ENCODE results near the gene SYNJ1.
"Not testable (repeated sequence)": the region's sequence is repeated elsewhere in the genome, so short reads cannot be mapped to it uniquely, and the experiment has no call there.

The SYNJ1 gene

GRCh38 chr21:32749662-32750061, 21.8 kb upstream of the SYNJ1 start:
- TF ChIP-seq CTCF (IDR thresholded peaks at IDR 0.05; ENCODE audit: insufficient read depth, missing control alignments) = no peak
- DNase-seq (ENCODE audit: insufficient read length, low spot score) (no peak), FAIRE-seq (no peak)

GRCh38 chr21:32748529-32748928, 20.7 kb upstream of the SYNJ1 start:
- TF ChIP-seq CTCF (IDR thresholded peaks at IDR 0.05; ENCODE audit: insufficient read depth, missing control alignments) = no peak
- no peak for FAIRE-seq

GRCh38 chr21:32747396-32747795, 19.6 kb upstream of the SYNJ1 start:
- FAIRE-seq = no peak
- no peak for DNase-seq (ENCODE audit: insufficient read length, low spot score)
- TF ChIP-seq CTCF (IDR thresholded peaks at IDR 0.05; ENCODE audit: insufficient read depth, missing control alignments) = no peak

More at GRCh38 chr21:32748529-32748928, 20.7 kb upstream of the SYNJ1 start:
- no peak for DNase-seq (ENCODE audit: insufficient read length, low spot score)

GRCh38 chr21:32746711-32747110, 18.9 kb upstream of the SYNJ1 start:
- not testable (repeated sequence) for FAIRE-seq; DNase-seq (ENCODE audit: insufficient read length, low spot score)

GRCh38 chr21:32742396-32742795, 14.6 kb upstream of the SYNJ1 start:
- DNase-seq (ENCODE audit: insufficient read length, low spot score) (no peak), FAIRE-seq (no peak)
- TF ChIP-seq CTCF (IDR thresholded peaks at IDR 0.05; ENCODE audit: insufficient read depth, missing control alignments) = no peak

GRCh38 chr21:32741336-32741735, 13.5 kb upstream of the SYNJ1 start:
- TF ChIP-seq CTCF (IDR thresholded peaks at IDR 0.05; ENCODE audit: insufficient read depth, missing control alignments) = no peak
- no peak for DNase-seq (ENCODE audit: insufficient read length, low spot score)
- FAIRE-seq = no peak

GRCh38 chr21:32739946-32740345, 12.1 kb upstream of the SYNJ1 start:
- no peak for TF ChIP-seq CTCF (IDR thresholded peaks at IDR 0.05; ENCODE audit: insufficient read depth, missing control alignments)
- DNase-seq (ENCODE audit: insufficient read length, low spot score) (no peak), FAIRE-seq (no peak)

GRCh38 chr21:32736083-32736482, 8.3 kb upstream of the SYNJ1 start:
- FAIRE-seq; DNase-seq (ENCODE audit: insufficient read length, low spot score): not testable (repeated sequence)
